Epithelial cell of proximal tubule (primary cell): ENCODE results near the gene CDCA8. TPM values are rescaled to one million over a fixed set of nuclear protein-coding genes. Genes with fewer than 3 reads are reported as not detected.
"Not testable (repeated sequence)": the region's sequence is repeated elsewhere in the genome, so short reads cannot be mapped to it uniquely, and the experiment has no call there.

Experiments used
- DNase-seq: peaks from one replicate; pipeline ENCODE4 v3.0.0-alpha.2; 2011; ENCODE audit warnings: low read depth
- H3K4me3 ChIP-seq: 2 replicates; pipeline ENCODE4 v1.5.1; 2011; ENCODE audit warnings: low read depth, mild to moderate bottlenecking, low read length
- total RNA-seq: library from RNA; depleted of rRNA; stranded (reverse); fragments of >200 nt; gene quantifications from 2 replicates; pipeline ENCODE4 v1.2.3, GENCODE V29; 2015
- TF ChIP-seq, protein P1 (sequence below): conservative IDR thresholded peaks from 2 replicates; pipeline ENCODE4 v1.5.1; 2012; ENCODE audit warnings: low read depth, mild to moderate bottlenecking, low read length

Gene CDCA8
- total RNA-seq, 1 donor from 2014 or later = 42.2 TPM

DNA sequence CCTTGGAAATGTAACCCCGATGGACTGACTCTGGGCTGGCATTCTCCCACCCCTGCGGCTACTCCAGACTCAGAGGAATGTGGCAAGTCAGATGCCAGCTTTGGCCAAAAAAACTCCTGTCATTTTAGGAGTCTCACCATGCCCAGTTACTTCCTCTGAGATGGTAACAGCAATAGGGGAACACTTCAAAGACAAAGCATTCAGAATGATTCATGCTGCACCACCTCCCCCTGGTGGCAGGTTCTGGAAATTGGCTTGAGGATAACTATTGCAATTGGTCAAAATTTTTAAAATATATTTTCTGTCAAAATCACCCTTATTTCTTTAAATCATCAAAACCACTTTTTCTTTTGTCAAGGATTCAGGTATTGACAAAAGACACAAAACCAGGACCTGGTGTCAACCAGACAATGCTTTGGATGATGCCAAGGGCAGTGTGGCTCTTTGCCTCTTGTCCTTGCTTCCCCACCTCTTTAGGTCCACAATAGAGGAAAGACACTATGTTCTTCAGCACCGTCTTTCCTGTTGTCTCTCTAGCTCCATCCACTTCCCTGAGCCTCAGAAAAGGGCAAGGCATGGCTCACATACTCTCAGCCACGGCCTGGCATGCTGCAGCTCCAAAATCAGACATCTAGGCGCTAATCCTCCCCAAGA is 9.9 kb upstream of the CDCA8 start:
- no peak overlapping the region for H3K4me3 ChIP-seq
- DNase-seq = no peak
- TF ChIP-seq, protein P1, sequence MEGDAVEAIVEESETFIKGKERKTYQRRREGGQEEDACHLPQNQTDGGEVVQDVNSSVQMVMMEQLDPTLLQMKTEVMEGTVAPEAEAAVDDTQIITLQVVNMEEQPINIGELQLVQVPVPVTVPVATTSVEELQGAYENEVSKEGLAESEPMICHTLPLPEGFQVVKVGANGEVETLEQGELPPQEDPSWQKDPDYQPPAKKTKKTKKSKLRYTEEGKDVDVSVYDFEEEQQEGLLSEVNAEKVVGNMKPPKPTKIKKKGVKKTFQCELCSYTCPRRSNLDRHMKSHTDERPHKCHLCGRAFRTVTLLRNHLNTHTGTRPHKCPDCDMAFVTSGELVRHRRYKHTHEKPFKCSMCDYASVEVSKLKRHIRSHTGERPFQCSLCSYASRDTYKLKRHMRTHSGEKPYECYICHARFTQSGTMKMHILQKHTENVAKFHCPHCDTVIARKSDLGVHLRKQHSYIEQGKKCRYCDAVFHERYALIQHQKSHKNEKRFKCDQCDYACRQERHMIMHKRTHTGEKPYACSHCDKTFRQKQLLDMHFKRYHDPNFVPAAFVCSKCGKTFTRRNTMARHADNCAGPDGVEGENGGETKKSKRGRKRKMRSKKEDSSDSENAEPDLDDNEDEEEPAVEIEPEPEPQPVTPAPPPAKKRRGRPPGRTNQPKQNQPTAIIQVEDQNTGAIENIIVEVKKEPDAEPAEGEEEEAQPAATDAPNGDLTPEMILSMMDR = peak; percentile 93

DNA sequence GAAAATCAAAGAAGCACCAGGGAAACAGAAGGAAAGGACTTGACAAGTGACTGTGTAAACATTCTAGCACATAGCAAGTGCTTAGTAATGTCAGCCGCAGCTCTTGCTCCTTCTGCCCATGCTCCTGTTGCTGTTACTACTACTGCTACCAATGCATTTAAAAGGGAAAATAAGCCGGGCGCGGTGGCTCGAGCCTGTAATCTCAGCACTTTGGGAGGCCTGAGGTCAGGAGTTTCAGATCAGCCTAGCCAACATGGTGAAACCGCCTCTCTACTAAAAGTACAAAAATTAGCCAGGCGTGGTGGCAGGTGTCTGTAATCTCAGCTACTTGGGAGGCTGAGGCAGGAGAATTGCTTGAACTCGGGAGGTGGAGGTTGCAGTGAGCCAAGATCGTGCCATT is 8.1 kb upstream of the CDCA8 start:
- not testable (repeated sequence) for H3K4me3 ChIP-seq, DNase-seq

DNA sequence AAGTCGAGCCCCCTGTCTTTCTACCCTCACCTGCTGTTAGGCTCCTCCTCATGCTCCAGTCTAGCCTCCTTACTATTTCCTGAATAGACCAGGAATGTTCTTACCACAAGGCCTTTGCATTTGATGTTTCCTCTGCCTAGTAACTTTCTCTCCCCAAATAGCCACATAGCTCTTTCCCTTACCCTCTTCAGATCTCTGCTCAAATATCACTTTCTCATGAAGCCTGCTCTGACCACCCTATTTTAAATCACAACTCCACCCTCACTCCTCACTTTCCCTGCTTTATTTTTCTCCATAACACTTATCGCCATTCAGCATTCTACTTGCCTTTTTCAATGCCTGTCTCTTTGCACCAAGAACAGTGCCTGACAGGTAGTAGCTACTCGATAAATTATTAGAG is 6.6 kb upstream of the CDCA8 start:
- no peak for DNase-seq
- TF ChIP-seq, protein P1 = no peak
- no peak overlapping the region for H3K4me3 ChIP-seq

DNA sequence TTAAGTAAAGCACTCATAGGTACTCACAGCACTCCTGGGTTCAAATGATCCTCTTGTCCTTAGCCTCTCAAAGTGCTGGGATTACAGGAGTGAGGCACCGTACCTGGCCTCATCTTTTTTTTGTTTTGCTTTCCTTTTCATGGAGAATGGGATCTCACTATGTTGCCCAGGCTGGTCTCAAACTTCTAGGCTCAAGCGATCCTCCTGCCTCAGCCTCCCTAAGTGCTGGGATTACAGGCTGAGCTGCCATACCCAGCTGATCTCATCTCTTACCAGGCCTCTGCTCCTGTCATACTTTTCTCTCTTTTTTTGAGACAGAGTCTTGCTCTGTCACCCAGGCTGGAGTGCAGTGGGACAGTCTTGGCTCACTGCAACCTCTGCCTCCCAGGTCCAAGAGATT is 4.6 kb upstream of the CDCA8 start:
- DNase-seq, H3K4me3 ChIP-seq: not testable (repeated sequence)

DNA sequence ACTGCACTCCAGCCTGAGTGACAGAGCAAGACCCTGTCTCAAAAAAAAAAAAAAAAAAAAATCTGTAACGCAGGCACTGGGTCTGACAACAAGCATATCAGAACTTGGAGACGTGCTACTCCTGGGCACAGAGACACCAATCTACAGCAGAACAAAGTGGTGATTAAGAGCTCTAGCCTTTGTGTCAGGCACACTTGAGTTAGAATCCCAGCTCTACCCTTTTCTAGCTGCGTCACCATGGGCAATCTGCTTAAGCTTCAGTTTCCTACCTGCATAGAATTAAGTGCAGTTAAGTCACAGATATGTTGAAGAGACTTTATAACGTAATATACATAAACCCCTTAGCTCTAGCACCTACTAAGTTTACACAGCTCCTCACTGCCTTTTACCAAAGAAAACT is 3.4 kb upstream of the CDCA8 start:
- no peak for DNase-seq
- TF ChIP-seq, protein P1 = no peak
- peak overlapping the region; percentile 96 for H3K4me3 ChIP-seq

GRCh38 chr1:37691497-37692077 is 729 bp upstream of the CDCA8 start:
- TF ChIP-seq, protein P1 = no peak
- DNase-seq = no peak
- peak overlapping the region; percentile 96 for H3K4me3 ChIP-seq

DNA sequence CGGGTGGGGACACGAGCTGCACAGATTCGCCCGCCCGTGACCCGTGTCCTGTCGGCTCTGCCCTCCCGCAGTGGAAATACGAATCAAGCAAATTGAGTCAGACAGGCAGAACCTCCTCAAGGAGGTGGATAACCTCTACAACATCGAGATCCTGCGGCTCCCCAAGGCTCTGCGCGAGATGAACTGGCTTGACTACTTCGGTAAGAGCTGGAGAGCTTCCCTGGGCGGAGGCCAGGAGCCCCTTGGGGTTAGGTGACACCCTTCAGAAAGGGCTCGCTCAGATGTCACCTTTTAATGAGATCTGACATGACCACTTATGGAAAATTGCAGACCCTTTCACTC is 489 bp downstream of the CDCA8 start:
- TF ChIP-seq, protein P1 = no peak
- DNase-seq = no peak

DNA sequence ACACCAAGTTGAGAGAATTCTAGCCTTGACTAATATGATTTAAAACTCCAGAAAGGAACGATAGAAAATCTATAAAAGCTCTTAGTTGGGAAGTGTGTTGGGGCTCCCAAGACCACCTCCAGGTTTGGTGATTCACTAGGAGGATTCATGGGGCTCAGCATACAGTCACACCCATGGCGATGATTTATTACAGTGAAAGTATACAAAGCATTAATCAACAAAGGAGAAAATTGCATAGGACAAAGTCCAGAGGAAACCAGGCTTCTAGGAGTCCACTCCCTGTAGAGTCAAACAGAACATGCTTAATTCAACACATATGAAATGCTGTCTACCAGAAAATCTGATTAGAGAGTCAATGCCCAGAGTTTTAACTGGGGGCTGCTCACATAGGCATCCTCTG is 4.8 kb downstream of the CDCA8 start:
- DNase-seq = no peak
- TF ChIP-seq, protein P1 = no peak
- no peak overlapping the region for H3K4me3 ChIP-seq

More for the DNA sequence above, 489 bp downstream of the CDCA8 start:
- H3K4me3 ChIP-seq = peak overlapping the region; percentile 96
